ENCODE data around the gene SLCO4A1.

GRCh38 chr20:62670156-62670555 lies 27.9 kb downstream of the SLCO4A1 start:
- TF ChIP-seq CTCF (IDR thresholded peaks at IDR 0.05) (no peak), EP300 (IDR thresholded peaks at IDR 0.05) (no peak), POLR2A (IDR thresholded peaks at IDR 0.05) (no peak)
